Keratinocyte (primary cell): ENCODE measurements around the gene TRPM3. TPM values are rescaled to one million over a fixed set of nuclear protein-coding genes. Genes with fewer than 3 reads are reported as not detected.

Source experiments
- DNase-seq: peaks from one replicate; pipeline ENCODE4 v3.0.0-alpha.2; 2011; ENCODE audit warnings: low read depth, missing footprints, low spot score
- FAIRE-seq: peaks from 2 replicates; lab custom pipeline; 2011; peaks lifted over from hg19 to GRCh38; lab: Jason Lieb, UNC
- H2AFZ ChIP-seq: 2 replicates; pipeline ENCODE4 v1.6.0; 2012; ENCODE audit warnings: low read length, control low read depth, inconsistent platforms; ENCODE audit not compliant: control insufficient read depth
- H3K27ac ChIP-seq: 2 replicates; pipeline ENCODE4 v1.5.1; 2011; ENCODE audit warnings: low read length; ENCODE audit not compliant: control insufficient read depth, insufficient read depth
- H3K27me3 ChIP-seq: 3 replicates; pipeline ENCODE4 v1.6.0; 2011; ENCODE audit warnings: low read length; ENCODE audit not compliant: control insufficient read depth, insufficient read depth; ENCODE audit errors: extremely low read depth
- H3K36me3 ChIP-seq, 2 experiments: 2 replicates in 1 of 2; 3 replicates in 1 of 2; pipeline ENCODE4 v1.5.1; 2011; ENCODE audit warnings: low read length in 2 of 2, mild to moderate bottlenecking in 1 of 2; ENCODE audit not compliant: control insufficient read depth in 2 of 2, insufficient read depth in 2 of 2; ENCODE audit errors: extremely low read depth in 1 of 2
- H3K4me1 ChIP-seq: 3 replicates; pipeline ENCODE4 v1.5.1; 2011; ENCODE audit warnings: low read length; ENCODE audit not compliant: control insufficient read depth, insufficient read depth; ENCODE audit errors: extremely low read depth
- H3K4me2 ChIP-seq: 3 replicates; pipeline ENCODE4 v1.6.0; 2011; ENCODE audit warnings: low read depth, low read length; ENCODE audit not compliant: control insufficient read depth, insufficient read depth; ENCODE audit errors: extremely low read depth
- H3K4me3 ChIP-seq, 3 experiments: fragments of 200-600 bp in 1 of 3; sonication (generic) in 1 of 3; 2 replicates in 2 of 3; 3 replicates in 1 of 3; pipeline ENCODE4 v1.5.1; 2011 to 2016; ENCODE audit warnings: low read length in 3 of 3, mild to moderate bottlenecking in 3 of 3, control low read depth in 2 of 3, inconsistent platforms in 1 of 3, low read depth in 1 of 3, mixed read lengths in 1 of 3, mixed run types in 1 of 3, moderate library complexity in 1 of 3; ENCODE audit not compliant: control insufficient read depth in 2 of 3, insufficient read depth in 2 of 3; ENCODE audit errors: extremely low read depth in 1 of 3
- H3K79me2 ChIP-seq: 2 replicates; pipeline ENCODE4 v1.6.0; 2012; ENCODE audit warnings: low read length; ENCODE audit not compliant: control insufficient read depth, insufficient read depth
- H3K9ac ChIP-seq: 3 replicates; pipeline ENCODE4 v1.6.0; 2011; ENCODE audit warnings: low read length; ENCODE audit not compliant: control insufficient read depth, insufficient read depth; ENCODE audit errors: extremely low read depth
- H3K9me1 ChIP-seq: 3 replicates; pipeline ENCODE4 v1.6.0; 2011; ENCODE audit warnings: low read length; ENCODE audit not compliant: control insufficient read depth, insufficient read depth; ENCODE audit errors: extremely low read depth
- H3K9me3 ChIP-seq: 2 replicates; pipeline ENCODE4 v1.5.1; 2012; ENCODE audit warnings: low read depth, low read length; ENCODE audit not compliant: control insufficient read depth
- H4K20me1 ChIP-seq: 3 replicates; pipeline ENCODE4 v1.6.0; 2011; ENCODE audit warnings: low read length; ENCODE audit not compliant: control insufficient read depth, insufficient read depth; ENCODE audit errors: extremely low read depth
- CTCF ChIP-seq, 3 experiments: IDR thresholded peaks in 1 of 3; conservative IDR thresholded peaks in 1 of 3; optimal IDR thresholded peaks in 1 of 3; 2 replicates in 2 of 3; 3 replicates in 1 of 3; pipeline versions ENCODE3 to v1.5.1; 2011; ENCODE audit warnings: low read length in 3 of 3, mild to moderate bottlenecking in 3 of 3, moderate library complexity in 2 of 3, control low read depth in 1 of 3, inconsistent platforms in 1 of 3; ENCODE audit not compliant: insufficient read depth in 2 of 3; ENCODE audit errors: extremely low read depth in 1 of 3
- EZH2 ChIP-seq: IDR thresholded peaks from one replicate; pipeline ENCODE4 v1.6.1; 2012; ENCODE audit warnings: inconsistent platforms, mild to moderate bottlenecking, low read length, moderate library complexity
- dilution Hi-C: fragments of 300-500 bp; cut with MboI; formaldehyde crosslinking; loops from one replicate; pipeline ENCODE4 v1.7.0; 2020; ENCODE audit warnings: low sequenced_read_pairs; ENCODE audit not compliant: extremely low pct_ligation_motif_present
- polyA plus RNA-seq, 5 experiments: library from polyadenylated mRNA; depleted of rRNA in 3 of 5; stranded (reverse) in 3 of 5; stranded (forward) in 1 of 5; unstranded in 1 of 5; fragments of >200 nt; gene quantifications; 1 replicate in 1 of 5; 2 replicates in 3 of 5; 3 replicates in 1 of 5; pipeline versions ENCODE4 v1.2.1 to v1.2.3, GENCODE V29; 2011 to 2012; ENCODE audit warnings: missing spikeins in 2 of 5, low read depth in 1 of 5, low replicate concordance in 1 of 5

TRPM3 gene
- polyA plus RNA-seq, 1 donor (not counting 4 experiments of a cell fraction or from before 2014, with no cell fraction given) = 0.03 TPM

GRCh38 chr9:70567511-70567910, 553.9 kb downstream of the TRPM3 start:
- Histone ChIP-seq H3K9ac (no peak overlapping the region), H3K9me1 (no peaks in the 10 kb centered on the region), H3K27ac (no peak overlapping the region), H3K27me3 (no peaks in the 10 kb centered on the region), H3K79me2 (no peaks in the 10 kb centered on the region), H2AFZ (no peak overlapping the region), H3K36me3 (no peaks in the 10 kb centered on the region), H4K20me1 (no peaks in the 10 kb centered on the region), H3K4me1 (peaks cover 7% of the 10 kb centered on the region), H3K9me3 (no peaks in the 10 kb centered on the region), H3K4me2 (no peak overlapping the region), H3K4me3 (no peak overlapping the region)
- no peak for FAIRE-seq
- no peak for TF ChIP-seq EZH2
- TF ChIP-seq CTCF (optimal IDR thresholded peaks at IDR 0.05 in 1 of 3, IDR thresholded peaks at IDR 0.05 in 1 of 3, conservative IDR thresholded peaks at IDR 0.05 in 1 of 3; ENCODE audit: extremely low read depth in 1 of 3, insufficient read depth in 2 of 3, low read length in 3 of 3) = no peak
- dilution Hi-C loops = no loop called here
- DNase-seq = no peak

- H3K9me3 ChIP-seq = no peaks in the 10 kb centered on the region
- H2AFZ ChIP-seq = no peak overlapping the region
- no peaks in the 10 kb centered on the region for H3K9me1 ChIP-seq
- H3K4me1 ChIP-seq = peaks cover 7% of the 10 kb centered on the region
- FAIRE-seq (no peak), DNase-seq (no peak)
- no peak overlapping the region for H3K9ac ChIP-seq
- H3K4me2 ChIP-seq = no peak overlapping the region
- H3K4me3 ChIP-seq = no peak overlapping the region
- H3K27ac ChIP-seq = no peak overlapping the region
- no peaks in the 10 kb centered on the region for H3K36me3 ChIP-seq
- H3K27me3 ChIP-seq = no peaks in the 10 kb centered on the region
- dilution Hi-C loops = no loop called here
- no peaks in the 10 kb centered on the region for H4K20me1 ChIP-seq
- TF ChIP-seq CTCF (optimal IDR thresholded peaks at IDR 0.05 in 1 of 3, IDR thresholded peaks at IDR 0.05 in 1 of 3, conservative IDR thresholded peaks at IDR 0.05 in 1 of 3; ENCODE audit: extremely low read depth in 1 of 3, insufficient read depth in 2 of 3, low read length in 3 of 3) (no peak), EZH2 (no peak)
- H3K79me2 ChIP-seq = no peaks in the 10 kb centered on the region
These were observed 554.7 kb downstream of the TRPM3 start for GRCh38 chr9:70566751-70567150.
